ENCODE results near the gene SMTN. TPM values are rescaled to one million over a fixed set of nuclear protein-coding genes. Genes with fewer than 3 reads are reported as not detected.
A peak's percentile ranks its signal among the peaks of the same experiment; 100 is the strongest.
"Not testable (repeated sequence)": the region's sequence is repeated elsewhere in the genome, so short reads cannot be mapped to it uniquely, and the experiment has no call there.

The SMTN gene
- total RNA-seq, 2 donors from 2014 or later = 17.2 to 19.9 TPM

- no peak overlapping the region for H3K4me3 Mint-ChIP-seq
- no peak for ATAC-seq
Observed at GRCh38 chr22:31055635-31056159, 25.4 kb upstream of the SMTN start.

GRCh38 chr22:31056986-31057599 is 24.0 kb upstream of the SMTN start:
- Mint-ChIP-seq H3K27me3 (no peaks in the 10 kb centered on the region), H3K4me3 (no peak overlapping the region)
- ATAC-seq = no peak

More at GRCh38 chr22:31055635-31056159, 25.4 kb upstream of the SMTN start:
- no peaks in the 10 kb centered on the region for H3K4me1 Mint-ChIP-seq (ENCODE audit: low read depth in 2 of 2)
- no peaks in the 10 kb centered on the region for H3K27me3 Mint-ChIP-seq
- H3K27ac Mint-ChIP-seq = no peak overlapping the region
- no peaks in the 10 kb centered on the region for H3K9me3 Mint-ChIP-seq
- no peaks in the 10 kb centered on the region for H3K36me3 Mint-ChIP-seq
- no peak for DNase-seq (ENCODE audit: low spot score)

GRCh38 chr22:31059663-31060062 is 21.5 kb upstream of the SMTN start:
- not testable (repeated sequence) for H3K36me3 Mint-ChIP-seq; H3K27ac Mint-ChIP-seq; H3K9me3 Mint-ChIP-seq; H3K27me3 Mint-ChIP-seq; H3K4me3 Mint-ChIP-seq; DNase-seq (ENCODE audit: low spot score); H3K4me1 Mint-ChIP-seq (ENCODE audit: low read depth in 2 of 2)
- ATAC-seq = peak in 1 of 2 donors; percentile 28

More at GRCh38 chr22:31056986-31057599, 24.0 kb upstream of the SMTN start:
- no peak for DNase-seq (ENCODE audit: low spot score)
- no peaks in the 10 kb centered on the region for H3K4me1 Mint-ChIP-seq (ENCODE audit: low read depth in 2 of 2)
- no peaks in the 10 kb centered on the region for H3K9me3 Mint-ChIP-seq
- no peak overlapping the region for H3K27ac Mint-ChIP-seq
- H3K36me3 Mint-ChIP-seq = no peaks in the 10 kb centered on the region

GRCh38 chr22:31062566-31063230 is 18.4 kb upstream of the SMTN start:
- Mint-ChIP-seq H3K9me3 (peaks cover 4% of the 10 kb centered on the region), H3K36me3 (no peaks in the 10 kb centered on the region), H3K27me3 (no peaks in the 10 kb centered on the region), H3K27ac (no peak overlapping the region), H3K4me3 (no peak overlapping the region), H3K4me1 (ENCODE audit: low read depth in 2 of 2) (no peaks in the 10 kb centered on the region)
- ATAC-seq = no peak
- no peak for DNase-seq (ENCODE audit: low spot score)

- ATAC-seq (no peak), DNase-seq (ENCODE audit: low spot score) (no peak)
- H3K36me3 Mint-ChIP-seq = no peaks in the 10 kb centered on the region
- H3K27ac Mint-ChIP-seq = no peak overlapping the region
- peak overlapping the region; percentile 18 for H3K4me3 Mint-ChIP-seq
- H3K9me3 Mint-ChIP-seq = peaks cover 4% of the 10 kb centered on the region
- H3K27me3 Mint-ChIP-seq = no peaks in the 10 kb centered on the region
- H3K4me1 Mint-ChIP-seq (ENCODE audit: low read depth in 2 of 2) = no peaks in the 10 kb centered on the region
Observed at GRCh38 chr22:31064369-31064768, 16.7 kb upstream of the SMTN start.

GRCh38 chr22:31068970-31069369 is 12.1 kb upstream of the SMTN start:
- no peaks in the 10 kb centered on the region for H3K36me3 Mint-ChIP-seq
- H3K4me1 Mint-ChIP-seq (ENCODE audit: low read depth in 2 of 2) = no peaks in the 10 kb centered on the region
- H3K9me3 Mint-ChIP-seq = peaks cover under 1% of the 10 kb centered on the region
- no peak overlapping the region for H3K4me3 Mint-ChIP-seq
- no peak overlapping the region for H3K27ac Mint-ChIP-seq
- ATAC-seq (no peak), DNase-seq (ENCODE audit: low spot score) (no peak)
- no peaks in the 10 kb centered on the region for H3K27me3 Mint-ChIP-seq

GRCh38 chr22:31069691-31070314 is 11.3 kb upstream of the SMTN start:
- not testable (repeated sequence) for H3K27ac Mint-ChIP-seq; H3K9me3 Mint-ChIP-seq; H3K27me3 Mint-ChIP-seq; H3K4me1 Mint-ChIP-seq (ENCODE audit: low read depth in 2 of 2); H3K4me3 Mint-ChIP-seq; H3K36me3 Mint-ChIP-seq; DNase-seq (ENCODE audit: low spot score)
- peak in 1 of 2 donors; percentile 32 for ATAC-seq

- H3K9me3 Mint-ChIP-seq; ATAC-seq; H3K36me3 Mint-ChIP-seq; H3K4me1 Mint-ChIP-seq (ENCODE audit: low read depth in 2 of 2); H3K4me3 Mint-ChIP-seq; H3K27me3 Mint-ChIP-seq; H3K27ac Mint-ChIP-seq; DNase-seq (ENCODE audit: low spot score): not testable (repeated sequence)
Observed at GRCh38 chr22:31073125-31073524, 8.0 kb upstream of the SMTN start.

- not testable (repeated sequence) for ATAC-seq; H3K27me3 Mint-ChIP-seq; H3K4me3 Mint-ChIP-seq; H3K4me1 Mint-ChIP-seq (ENCODE audit: low read depth in 2 of 2); H3K27ac Mint-ChIP-seq; H3K36me3 Mint-ChIP-seq; DNase-seq (ENCODE audit: low spot score); H3K9me3 Mint-ChIP-seq
Observed at GRCh38 chr22:31073545-31074145, 7.5 kb upstream of the SMTN start.

GRCh38 chr22:31075961-31076360 is 5.2 kb upstream of the SMTN start:
- H3K36me3 Mint-ChIP-seq = no peaks in the 10 kb centered on the region
- H3K4me3 Mint-ChIP-seq = no peak overlapping the region
- ATAC-seq = no peak
- no peak overlapping the region for H3K27ac Mint-ChIP-seq
- peaks cover under 1 to 6% of the 10 kb centered on the region in 2 donors for H3K4me1 Mint-ChIP-seq (ENCODE audit: low read depth in 2 of 2)
- no peak for DNase-seq (ENCODE audit: low spot score)
- H3K27me3 Mint-ChIP-seq = no peaks in the 10 kb centered on the region
- no peaks in the 10 kb centered on the region for H3K9me3 Mint-ChIP-seq

GRCh38 chr22:31077681-31078080 is 3.4 kb upstream of the SMTN start:
- H3K27ac Mint-ChIP-seq = no peak overlapping the region
- ATAC-seq (no peak), DNase-seq (ENCODE audit: low spot score) (no peak)
- peaks cover 16 to 22% of the 10 kb centered on the region in 2 donors for H3K4me1 Mint-ChIP-seq (ENCODE audit: low read depth in 2 of 2)
- no peaks in the 10 kb centered on the region for H3K27me3 Mint-ChIP-seq
- H3K4me3 Mint-ChIP-seq = no peak overlapping the region
- H3K9me3 Mint-ChIP-seq = no peaks in the 10 kb centered on the region
- H3K36me3 Mint-ChIP-seq = no peaks in the 10 kb centered on the region

- not testable (repeated sequence) for H3K36me3 Mint-ChIP-seq; H3K27ac Mint-ChIP-seq; H3K4me3 Mint-ChIP-seq; H3K27me3 Mint-ChIP-seq; ATAC-seq; DNase-seq (ENCODE audit: low spot score); H3K9me3 Mint-ChIP-seq
- peaks cover 23 to 26% of the 10 kb centered on the region in 2 donors for H3K4me1 Mint-ChIP-seq (ENCODE audit: low read depth in 2 of 2)
Observed at GRCh38 chr22:31078389-31078788, 2.7 kb upstream of the SMTN start.

GRCh38 chr22:31079095-31079642 is 1.9 kb upstream of the SMTN start:
- Mint-ChIP-seq H3K9me3 (no peaks in the 10 kb centered on the region), H3K36me3 (no peaks in the 10 kb centered on the region), H3K27me3 (no peaks in the 10 kb centered on the region), H3K4me3 (no peak overlapping the region), H3K27ac (no peak overlapping the region), H3K4me1 (ENCODE audit: low read depth in 2 of 2) (peaks cover 30% of the 10 kb centered on the region in 2 donors)
- DNase-seq (ENCODE audit: low spot score) = no peak
- no peak for ATAC-seq

Data from natural killer cell treated with Interleukin-12 subunit alpha and Interleukin-12 subunit beta and Interleukin-15 and Interleukin-18, amount 100 ng/mL, for 72 hours (primary cell).